IPS-11a (cell line): ENCODE results near the gene ZNF655.
A peak's percentile ranks its signal among the peaks of the same experiment; 100 is the strongest.
"Not testable (repeated sequence)": the region's sequence is repeated elsewhere in the genome, so short reads cannot be mapped to it uniquely, and the experiment has no call there.

ENCODE experiments used
- H3K4me3 ChIP-seq: one replicate; pipeline ENCODE4 v1.5.1; 2013; ENCODE audit warnings: low read depth, low read length, control low read depth

ZNF655 gene

DNA sequence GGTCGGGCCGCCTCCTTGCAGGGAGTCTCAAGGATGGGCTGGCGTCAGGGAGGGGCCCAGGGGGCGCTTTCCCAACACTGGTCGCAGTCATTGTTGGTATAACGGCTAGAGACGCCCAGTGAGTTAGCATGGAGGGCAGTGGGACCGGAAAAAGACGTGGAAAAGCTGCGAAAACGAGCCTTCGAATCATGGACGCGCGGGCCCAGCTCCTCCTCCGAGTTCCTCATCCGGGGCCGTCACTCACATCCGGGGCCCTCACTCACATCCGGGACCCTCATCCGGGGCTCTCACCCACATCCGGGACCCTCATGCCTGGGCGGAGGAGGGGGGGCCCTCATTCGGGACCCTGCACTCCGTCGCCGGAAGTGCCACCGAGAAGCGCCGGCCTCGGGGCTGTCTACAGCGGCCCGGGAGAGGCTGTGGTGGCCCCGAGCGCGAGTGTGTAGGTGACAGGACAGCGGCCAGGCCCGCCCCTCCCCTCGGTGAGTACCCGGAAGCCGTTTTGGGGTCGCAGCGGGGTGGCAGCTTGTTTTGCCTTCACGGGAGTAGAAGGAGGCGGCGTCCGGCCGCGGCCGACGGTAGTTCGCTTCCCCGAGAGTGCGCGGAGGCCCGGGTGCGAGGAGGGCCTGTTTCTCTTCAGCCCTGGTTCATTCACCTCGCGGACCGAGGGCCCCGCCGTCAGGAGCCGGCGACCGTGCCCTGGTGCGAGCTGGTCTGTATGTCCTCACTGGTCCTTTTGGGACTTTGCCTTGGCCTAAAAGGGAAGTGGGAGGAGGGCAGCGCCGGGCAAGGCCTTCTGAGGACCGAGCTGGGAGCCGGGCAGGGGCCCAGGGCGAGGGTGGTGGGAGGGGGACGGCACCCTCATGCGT lies at the start of gene ZNF655:
TSS of gene ZNF655 (plus strand) at position 337 of the 869 bp plus-strand sequence. CDS start 1,918 bp downstream, outside the sequence.
- H3K4me3 ChIP-seq: peak within 1 kb of the TSS; percentile 92

DNA sequence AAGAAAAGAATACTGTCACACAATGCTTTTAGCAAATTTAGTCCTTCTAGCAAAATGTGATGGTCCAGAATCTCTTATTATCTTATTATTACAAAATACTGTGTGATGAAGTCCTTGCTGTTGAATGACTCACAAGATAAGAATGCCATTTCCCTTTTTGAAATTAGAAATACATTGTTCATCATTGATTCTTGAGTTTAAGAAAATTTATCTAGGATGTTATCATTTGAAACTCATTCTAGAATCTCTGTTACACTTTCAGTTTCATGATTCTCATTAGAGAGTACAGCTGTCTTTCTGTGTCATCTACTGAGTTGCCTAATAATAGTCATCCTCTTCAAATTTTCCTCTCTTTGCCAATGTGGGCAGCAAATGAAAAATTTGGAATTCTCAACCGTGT lies 44.4 kb upstream of the ZNF655 start:
- no peak overlapping the region for H3K4me3 ChIP-seq

DNA sequence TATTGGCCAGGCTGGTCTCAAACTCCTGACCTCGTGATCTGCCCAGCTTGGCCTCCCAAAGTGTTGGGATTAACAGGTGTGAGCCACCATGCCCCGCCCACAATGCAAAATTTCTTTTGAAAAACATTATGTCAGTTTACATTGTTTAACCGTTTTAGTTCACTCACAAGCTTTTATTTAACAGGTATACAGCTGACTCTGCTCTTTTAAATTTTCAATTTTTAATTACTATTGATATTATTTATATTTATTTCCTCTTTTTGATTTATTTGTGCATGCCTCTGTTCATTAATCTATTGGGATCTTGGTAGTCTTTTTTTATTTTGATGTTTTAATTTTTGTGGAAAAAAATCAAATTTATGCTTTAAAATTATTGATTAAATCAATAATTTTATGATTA lies 37.0 kb upstream of the ZNF655 start:
- no peak overlapping the region for H3K4me3 ChIP-seq

DNA sequence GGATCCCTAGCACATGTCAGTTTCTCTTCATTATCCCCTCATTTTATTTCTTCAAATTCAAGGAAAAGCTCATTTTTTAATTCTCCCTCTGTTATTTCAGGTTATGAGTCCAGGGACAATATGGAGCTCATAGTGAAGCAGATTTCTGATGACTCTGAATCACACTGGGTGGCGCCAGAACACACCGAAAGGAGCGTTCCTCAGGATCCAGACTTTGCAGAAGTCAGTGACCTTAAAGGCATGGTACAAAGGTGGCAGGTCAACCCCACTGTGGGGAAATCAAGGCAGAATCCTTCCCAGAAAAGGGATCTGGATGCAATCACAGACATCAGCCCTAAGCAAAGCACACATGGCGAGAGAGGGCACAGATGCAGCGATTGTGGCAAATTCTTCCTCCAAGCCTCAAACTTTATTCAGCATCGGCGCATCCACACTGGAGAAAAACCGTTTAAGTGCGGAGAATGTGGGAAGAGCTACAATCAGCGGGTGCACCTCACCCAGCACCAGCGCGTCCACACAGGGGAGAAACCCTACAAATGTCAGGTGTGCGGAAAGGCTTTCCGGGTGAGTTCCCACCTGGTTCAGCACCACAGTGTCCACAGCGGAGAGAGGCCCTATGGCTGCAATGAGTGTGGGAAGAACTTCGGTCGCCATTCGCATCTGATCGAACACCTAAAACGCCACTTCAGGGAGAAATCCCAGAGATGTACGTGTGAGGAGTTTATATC lies 32.6 kb upstream of the ZNF655 start:
- H3K4me3 ChIP-seq: no peak overlapping the region

DNA sequence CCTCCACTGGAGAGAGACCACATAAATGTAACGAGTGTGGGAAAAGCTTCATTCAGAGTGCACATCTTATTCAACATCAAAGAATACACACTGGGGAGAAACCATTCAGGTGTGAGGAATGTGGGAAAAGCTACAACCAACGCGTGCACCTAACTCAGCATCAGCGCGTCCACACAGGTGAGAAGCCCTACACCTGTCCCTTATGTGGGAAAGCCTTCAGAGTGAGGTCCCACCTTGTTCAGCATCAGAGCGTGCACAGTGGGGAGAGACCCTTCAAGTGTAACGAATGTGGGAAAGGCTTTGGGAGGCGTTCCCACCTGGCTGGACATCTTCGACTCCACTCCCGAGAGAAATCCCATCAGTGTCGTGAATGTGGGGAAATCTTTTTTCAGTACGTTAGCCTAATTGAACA lies 27.1 kb upstream of the ZNF655 start:
- no peak overlapping the region for H3K4me3 ChIP-seq

DNA sequence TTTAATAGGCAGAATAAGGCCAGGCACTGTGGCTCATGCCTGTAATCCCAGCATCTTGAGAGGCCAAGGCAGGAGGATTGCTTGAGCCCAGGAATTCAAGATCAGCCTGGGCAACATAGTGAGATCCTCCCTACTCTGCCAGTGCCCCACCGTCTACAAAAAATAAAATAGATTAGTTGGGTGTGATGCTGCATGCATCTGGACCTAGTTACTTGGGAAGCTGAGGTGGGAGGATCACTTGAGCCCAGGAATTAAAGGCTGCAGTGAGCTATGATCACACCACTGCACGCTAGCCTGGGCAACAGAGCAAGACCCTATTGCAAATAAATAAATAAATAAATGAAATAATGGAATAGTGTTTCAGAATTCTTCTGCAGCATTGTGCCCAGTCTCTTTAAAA lies 22.8 kb upstream of the ZNF655 start:
- no peak overlapping the region for H3K4me3 ChIP-seq

DNA sequence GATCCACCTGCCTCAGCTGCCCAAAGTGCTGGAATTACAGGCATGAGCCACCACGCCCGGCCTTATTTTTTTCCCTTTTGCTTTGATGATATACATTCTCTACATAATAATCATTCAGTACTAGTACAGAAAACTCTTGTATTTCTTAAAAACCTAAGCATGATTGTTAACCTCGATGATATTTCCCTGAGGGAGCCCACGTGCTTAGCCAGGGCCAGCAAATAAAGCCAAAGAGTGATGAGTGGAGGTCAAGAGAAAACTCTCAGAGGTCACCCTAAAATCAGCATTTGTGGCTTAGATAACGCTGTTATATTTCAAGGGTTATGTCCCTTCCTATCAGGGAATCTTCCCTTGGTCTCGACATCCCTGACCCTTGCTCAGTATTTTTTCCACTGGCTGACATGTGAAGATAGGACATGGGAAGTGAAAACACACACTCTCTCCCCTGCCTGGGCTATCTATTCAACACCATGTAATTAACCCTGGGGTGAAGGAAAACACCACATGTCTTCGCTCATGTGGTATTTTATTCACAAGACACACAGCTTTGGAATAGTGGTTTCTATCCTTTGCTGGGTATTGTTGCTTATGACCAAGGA lies 19.1 kb upstream of the ZNF655 start:
- H3K4me3 ChIP-seq: no peak overlapping the region

GRCh38 chr7:99540542-99540941 lies 17.9 kb upstream of the ZNF655 start:
- H3K4me3 ChIP-seq: no peak overlapping the region

GRCh38 chr7:99541212-99541611 lies 17.2 kb upstream of the ZNF655 start:
- no peak overlapping the region for H3K4me3 ChIP-seq

DNA sequence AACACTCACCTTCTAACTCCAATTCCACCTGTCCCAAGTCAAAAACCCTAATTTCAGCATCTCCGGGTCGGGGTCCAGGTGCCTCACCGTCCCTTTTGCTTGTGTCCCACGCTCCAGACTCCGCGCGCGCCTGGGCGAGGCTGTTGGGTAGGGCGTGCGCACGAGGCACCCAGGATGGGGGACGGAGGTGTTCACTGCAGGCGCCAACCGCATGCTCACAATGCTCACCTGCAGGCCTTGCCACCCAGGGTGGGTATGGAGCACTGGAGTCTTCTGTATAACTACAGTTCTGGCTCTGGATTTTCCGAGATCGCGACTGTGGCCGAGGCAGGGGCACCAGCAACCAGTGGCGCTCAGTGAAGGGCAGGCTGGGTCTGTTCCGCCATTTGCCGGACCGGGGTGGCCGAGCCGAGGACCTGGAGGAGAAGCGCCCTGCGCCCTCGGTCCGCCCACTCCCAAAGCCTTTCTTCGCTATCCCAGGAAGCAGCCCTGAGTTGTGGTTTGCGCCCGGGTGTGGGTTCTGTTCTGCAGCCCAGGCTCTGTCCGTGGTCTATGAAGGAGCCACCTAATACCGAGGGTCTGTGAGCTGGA lies 15.3 kb upstream of the ZNF655 start:
- H3K4me3 ChIP-seq: no peak overlapping the region

- no peak overlapping the region for H3K4me3 ChIP-seq
Observed at GRCh38 chr7:99543916-99544315, 14.5 kb upstream of the ZNF655 start.

GRCh38 chr7:99545308-99545707 lies 13.1 kb upstream of the ZNF655 start:
- H3K4me3 ChIP-seq: not testable (repeated sequence)

- not testable (repeated sequence) for H3K4me3 ChIP-seq
Observed at GRCh38 chr7:99549545-99549944, 8.9 kb upstream of the ZNF655 start.

- H3K4me3 ChIP-seq: peak overlapping the region; percentile 89
Observed at GRCh38 chr7:99551334-99551733, 7.1 kb upstream of the ZNF655 start.

- peak within 1 kb of the TSS; percentile 89 for H3K4me3 ChIP-seq
Observed at GRCh38 chr7:99551767-99552463, 6.5 kb upstream of the ZNF655 start, which contains the start of gene FAM200A. Gene FAM200A, minus strand, starts transcription at chr7:99552114. Its CDS starts 3,707 bp downstream, at chr7:99548407.

- H3K4me3 ChIP-seq: no peak overlapping the region
Observed at GRCh38 chr7:99553039-99553438, 5.4 kb upstream of the ZNF655 start.

- H3K4me3 ChIP-seq: no peak overlapping the region
Observed at GRCh38 chr7:99554939-99555338, 3.5 kb upstream of the ZNF655 start.

- H3K4me3 ChIP-seq: peak overlapping the region; percentile 92
Observed at GRCh38 chr7:99557196-99557607, 1.2 kb upstream of the ZNF655 start.

DNA sequence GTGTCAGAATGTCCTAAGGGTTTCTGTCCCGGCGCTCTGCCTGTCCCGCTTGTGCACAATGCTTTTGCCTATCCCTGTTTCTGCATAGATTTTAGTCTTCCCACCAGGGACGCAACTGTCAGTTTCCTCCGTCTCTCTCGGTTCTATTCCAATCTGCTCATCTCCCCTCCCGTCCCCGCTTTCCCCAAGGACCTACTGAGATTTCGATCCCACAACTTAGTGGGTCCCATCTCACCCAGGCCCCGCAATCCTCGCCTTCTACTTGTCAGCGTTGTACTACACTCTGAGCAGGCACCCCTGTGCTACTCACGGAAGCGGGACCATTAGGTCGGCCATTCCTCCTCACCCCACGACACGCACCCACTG lies 519 bp upstream of the ZNF655 start:
- peak overlapping the region; percentile 92 for H3K4me3 ChIP-seq

- peak overlapping the region; percentile 92 for H3K4me3 ChIP-seq
Observed at GRCh38 chr7:99559175-99559915, 903 bp downstream of the ZNF655 start.
